ENCODE results near the gene INMT. TPM values are rescaled to one million over a fixed set of nuclear protein-coding genes. Genes with fewer than 3 reads are reported as not detected.

The INMT gene
- polyA plus RNA-seq, 2 of the 4 experiments (the other 2 are of a cell fraction) = not detected

DNA sequence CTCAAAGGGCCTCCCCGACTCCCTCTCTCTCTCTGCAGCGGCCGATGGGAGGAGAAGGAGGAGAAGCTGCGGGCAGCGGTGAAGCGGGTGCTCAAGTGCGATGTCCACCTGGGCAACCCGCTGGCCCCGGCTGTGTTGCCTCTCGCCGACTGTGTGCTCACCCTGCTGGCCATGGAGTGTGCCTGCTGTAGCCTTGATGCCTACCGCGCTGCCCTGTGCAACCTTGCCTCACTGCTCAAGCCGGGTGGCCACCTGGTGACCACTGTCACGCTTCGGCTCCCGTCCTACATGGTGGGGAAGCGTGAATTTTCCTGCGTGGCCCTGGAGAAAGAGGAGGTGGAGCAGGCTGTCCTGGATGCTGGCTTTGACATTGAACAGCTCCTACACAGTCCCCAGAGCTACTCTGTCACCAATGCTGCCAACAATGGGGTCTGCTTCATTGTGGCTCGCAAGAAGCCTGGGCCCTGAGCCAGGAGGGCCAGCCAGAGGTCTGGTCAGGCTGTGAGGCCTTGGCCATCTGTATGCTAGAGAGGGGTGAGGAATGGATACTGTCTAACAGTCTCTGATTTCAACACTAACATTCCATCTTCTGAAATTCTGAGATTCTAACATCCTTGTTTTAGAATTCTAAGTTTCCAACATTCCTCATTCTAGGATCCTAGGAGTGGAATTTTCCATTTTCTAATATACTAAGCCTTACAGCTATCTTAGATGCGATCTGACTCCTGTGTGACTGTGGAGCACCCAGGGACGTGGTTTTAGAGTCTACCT, 3.6 kb downstream of the INMT start:
- H3K4me3 ChIP-seq = no peak overlapping the region
- FAIRE-seq (no peak), DNase-seq (ENCODE audit: low read depth in 1 of 2, low spot score in 1 of 2) (no peak), ATAC-seq (peak in 1 of 2 experiments; percentile 61; a peak in 3 of 6 replicates)
- no peak overlapping the region for H3K27ac ChIP-seq
- TF ChIP-seq, protein P1, sequence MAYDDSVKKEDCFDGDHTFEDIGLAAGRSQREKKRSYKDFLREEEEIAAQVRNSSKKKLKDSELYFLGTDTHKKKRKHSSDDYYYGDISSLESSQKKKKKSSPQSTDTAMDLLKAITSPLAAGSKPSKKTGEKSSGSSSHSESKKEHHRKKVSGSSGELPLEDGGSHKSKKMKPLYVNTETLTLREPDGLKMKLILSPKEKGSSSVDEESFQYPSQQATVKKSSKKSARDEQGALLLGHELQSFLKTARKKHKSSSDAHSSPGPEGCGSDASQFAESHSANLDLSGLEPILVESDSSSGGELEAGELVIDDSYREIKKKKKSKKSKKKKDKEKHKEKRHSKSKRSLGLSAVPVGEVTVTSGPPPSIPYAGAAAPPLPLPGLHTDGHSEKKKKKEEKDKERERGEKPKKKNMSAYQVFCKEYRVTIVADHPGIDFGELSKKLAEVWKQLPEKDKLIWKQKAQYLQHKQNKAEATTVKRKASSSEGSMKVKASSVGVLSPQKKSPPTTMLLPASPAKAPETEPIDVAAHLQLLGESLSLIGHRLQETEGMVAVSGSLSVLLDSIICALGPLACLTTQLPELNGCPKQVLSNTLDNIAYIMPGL (CRISPR knock-in tag; IDR thresholded peaks at IDR 0.05; ENCODE audit: borderline replicate concordance) = no peak
- TF ChIP-seq MAZ (IDR thresholded peaks at IDR 0.05; ENCODE audit: borderline replicate concordance, low read depth, low read length) = no peak
- TF ChIP-seq, protein P2, sequence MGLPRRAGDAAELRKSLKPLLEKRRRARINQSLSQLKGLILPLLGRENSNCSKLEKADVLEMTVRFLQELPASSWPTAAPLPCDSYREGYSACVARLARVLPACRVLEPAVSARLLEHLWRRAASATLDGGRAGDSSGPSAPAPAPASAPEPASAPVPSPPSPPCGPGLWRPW (IDR thresholded peaks at IDR 0.05) = no peak
- no peak for TF ChIP-seq FOSB (CRISPR knock-in tag; IDR thresholded peaks at IDR 0.05)
- no peak for TF ChIP-seq EHF (CRISPR knock-in tag; IDR thresholded peaks at IDR 0.05)
- TF ChIP-seq JUNB (IDR thresholded peaks at IDR 0.05) = no peak
- TF ChIP-seq RCOR1 (IDR thresholded peaks at IDR 0.05; ENCODE audit: low read depth, low read length) = no peak
- TF ChIP-seq NPAS2 (CRISPR knock-in tag; IDR thresholded peaks at IDR 0.05; ENCODE audit: borderline replicate concordance) = no peak
- TF ChIP-seq, protein P3, sequence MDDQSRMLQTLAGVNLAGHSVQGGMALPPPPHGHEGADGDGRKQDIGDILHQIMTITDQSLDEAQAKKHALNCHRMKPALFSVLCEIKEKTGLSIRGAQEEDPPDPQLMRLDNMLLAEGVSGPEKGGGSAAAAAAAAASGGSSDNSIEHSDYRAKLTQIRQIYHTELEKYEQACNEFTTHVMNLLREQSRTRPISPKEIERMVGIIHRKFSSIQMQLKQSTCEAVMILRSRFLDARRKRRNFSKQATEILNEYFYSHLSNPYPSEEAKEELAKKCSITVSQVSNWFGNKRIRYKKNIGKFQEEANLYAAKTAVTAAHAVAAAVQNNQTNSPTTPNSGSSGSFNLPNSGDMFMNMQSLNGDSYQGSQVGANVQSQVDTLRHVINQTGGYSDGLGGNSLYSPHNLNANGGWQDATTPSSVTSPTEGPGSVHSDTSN (IDR thresholded peaks at IDR 0.05) = no peak
- TF ChIP-seq CHD2 (IDR thresholded peaks at IDR 0.05; ENCODE audit: low read length, partially characterized antibody) = no peak
- no peak for TF ChIP-seq CBX8 (IDR thresholded peaks at IDR 0.05)
- TF ChIP-seq, protein P4, sequence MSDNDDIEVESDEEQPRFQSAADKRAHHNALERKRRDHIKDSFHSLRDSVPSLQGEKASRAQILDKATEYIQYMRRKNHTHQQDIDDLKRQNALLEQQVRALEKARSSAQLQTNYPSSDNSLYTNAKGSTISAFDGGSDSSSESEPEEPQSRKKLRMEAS (IDR thresholded peaks at IDR 0.05) = no peak
- TF ChIP-seq KDM5A (IDR thresholded peaks at IDR 0.05) = no peak
- TF ChIP-seq HOXB13 (CRISPR knock-in tag; IDR thresholded peaks at IDR 0.05; ENCODE audit: low read depth) = no peak
- no peak for TF ChIP-seq NFE2L2 (conservative IDR thresholded peaks at IDR 0.05; ENCODE audit: low read length)
- no peak for TF ChIP-seq CEBPB (IDR thresholded peaks at IDR 0.05)
- no peak for TF ChIP-seq TP53 (CRISPR knock-in tag; IDR thresholded peaks at IDR 0.05)
- no peak for TF ChIP-seq ZNF302 (CRISPR knock-in tag; IDR thresholded peaks at IDR 0.05)
- TF ChIP-seq, protein P5, sequence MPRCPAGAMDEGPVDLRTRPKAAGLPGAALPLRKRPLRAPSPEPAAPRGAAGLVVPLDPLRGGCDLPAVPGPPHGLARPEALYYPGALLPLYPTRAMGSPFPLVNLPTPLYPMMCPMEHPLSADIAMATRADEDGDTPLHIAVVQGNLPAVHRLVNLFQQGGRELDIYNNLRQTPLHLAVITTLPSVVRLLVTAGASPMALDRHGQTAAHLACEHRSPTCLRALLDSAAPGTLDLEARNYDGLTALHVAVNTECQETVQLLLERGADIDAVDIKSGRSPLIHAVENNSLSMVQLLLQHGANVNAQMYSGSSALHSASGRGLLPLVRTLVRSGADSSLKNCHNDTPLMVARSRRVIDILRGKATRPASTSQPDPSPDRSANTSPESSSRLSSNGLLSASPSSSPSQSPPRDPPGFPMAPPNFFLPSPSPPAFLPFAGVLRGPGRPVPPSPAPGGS (IDR thresholded peaks at IDR 0.05) = no peak
- TF ChIP-seq, protein P6, sequence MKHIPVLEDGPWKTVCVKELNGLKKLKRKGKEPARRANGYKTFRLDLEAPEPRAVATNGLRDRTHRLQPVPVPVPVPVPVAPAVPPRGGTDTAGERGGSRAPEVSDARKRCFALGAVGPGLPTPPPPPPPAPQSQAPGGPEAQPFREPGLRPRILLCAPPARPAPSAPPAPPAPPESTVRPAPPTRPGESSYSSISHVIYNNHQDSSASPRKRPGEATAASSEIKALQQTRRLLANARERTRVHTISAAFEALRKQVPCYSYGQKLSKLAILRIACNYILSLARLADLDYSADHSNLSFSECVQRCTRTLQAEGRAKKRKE (CRISPR knock-in tag; IDR thresholded peaks at IDR 0.05; ENCODE audit: low read depth) = no peak
- no peaks in the 10 kb centered on the region for H3K9me3 ChIP-seq
- ChIA-PET CTCF (interaction anchor here (0.6 to 2.9 kb wide), 4 partner anchors 8 to 158 kb away, joined by 3 to 12 read pairs (median 3); no protein-coding TSS in a partner anchor), POLR2A (no interaction called here)
- no peak overlapping the region for H3K4me2 ChIP-seq
- 68% methylated on average over 22 of the region's 22 CpGs for WGBS (ENCODE audit: missing lambda C conversion rate)
- no peaks in the 10 kb centered on the region for H3K4me1 ChIP-seq

DNA sequence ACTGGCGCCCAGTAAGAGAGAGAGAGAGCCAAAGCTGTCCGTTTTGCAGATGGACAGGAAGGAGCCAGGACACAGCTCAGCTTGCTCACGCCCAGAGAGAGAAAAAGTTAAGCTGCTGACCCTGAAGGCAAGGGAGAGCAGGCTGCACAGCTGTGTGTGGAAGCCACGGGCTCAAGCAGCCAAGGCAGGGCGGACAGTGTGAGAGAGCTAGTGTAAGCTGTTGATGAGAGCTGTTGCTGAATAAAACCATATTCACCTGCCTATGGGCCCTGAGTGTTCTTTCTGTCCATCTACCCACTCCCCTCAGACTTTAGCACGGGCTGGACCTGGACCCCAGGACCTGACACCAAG, 5.4 kb downstream of the INMT start:
- no peak overlapping the region for H3K27ac ChIP-seq
- no peaks in the 10 kb centered on the region for H3K9me3 ChIP-seq
- no peak overlapping the region for H3K4me3 ChIP-seq
- FAIRE-seq (no peak), ATAC-seq (no peak), DNase-seq (ENCODE audit: low read depth in 1 of 2, low spot score in 1 of 2) (no peak)
- ChIA-PET POLR2A (no interaction called here), CTCF (interaction anchor here (1.1 to 2.9 kb wide), 2 partner anchors 11 to 16 kb away, joined by 4 to 12 read pairs; no protein-coding TSS in a partner anchor)
- no peak overlapping the region for H3K4me2 ChIP-seq
- 33% methylated on average over 6 of the region's 6 CpGs for WGBS (ENCODE audit: missing lambda C conversion rate)
- no peaks in the 10 kb centered on the region for H3K4me1 ChIP-seq
- TF ChIP-seq BHLHE40 (IDR thresholded peaks at IDR 0.05; ENCODE audit: low read depth, low read length) = no peak
- TF ChIP-seq NR3C1 (IDR thresholded peaks at IDR 0.05) = no peak
- no peak for TF ChIP-seq JUN (IDR thresholded peaks at IDR 0.05)
- TF ChIP-seq, protein P2 (IDR thresholded peaks at IDR 0.05) = no peak
- TF ChIP-seq CHD2 (IDR thresholded peaks at IDR 0.05; ENCODE audit: low read length, partially characterized antibody) = no peak
- no peak for TF ChIP-seq MYC (IDR thresholded peaks at IDR 0.05; ENCODE audit: borderline replicate concordance, low read length)
- no peak for TF ChIP-seq NFE2L2 (conservative IDR thresholded peaks at IDR 0.05; ENCODE audit: low read length)
- no peak for TF ChIP-seq RAD21 (conservative IDR thresholded peaks at IDR 0.05 in 1 of 2, IDR thresholded peaks at IDR 0.05 in 1 of 2)
- TF ChIP-seq NPAS2 (CRISPR knock-in tag; IDR thresholded peaks at IDR 0.05; ENCODE audit: borderline replicate concordance) = no peak
- no peak for TF ChIP-seq FOXS1 (CRISPR knock-in tag; IDR thresholded peaks at IDR 0.05)
- no peak for TF ChIP-seq KDM5A (IDR thresholded peaks at IDR 0.05)
- no peak for TF ChIP-seq RCOR1 (IDR thresholded peaks at IDR 0.05; ENCODE audit: low read depth, low read length)
- TF ChIP-seq EP300 (IDR thresholded peaks at IDR 0.05) = no peak
- TF ChIP-seq POLR2AphosphoS2 (conservative IDR thresholded peaks at IDR 0.05; ENCODE audit: low read length) = no peak
- TF ChIP-seq, protein P7, sequence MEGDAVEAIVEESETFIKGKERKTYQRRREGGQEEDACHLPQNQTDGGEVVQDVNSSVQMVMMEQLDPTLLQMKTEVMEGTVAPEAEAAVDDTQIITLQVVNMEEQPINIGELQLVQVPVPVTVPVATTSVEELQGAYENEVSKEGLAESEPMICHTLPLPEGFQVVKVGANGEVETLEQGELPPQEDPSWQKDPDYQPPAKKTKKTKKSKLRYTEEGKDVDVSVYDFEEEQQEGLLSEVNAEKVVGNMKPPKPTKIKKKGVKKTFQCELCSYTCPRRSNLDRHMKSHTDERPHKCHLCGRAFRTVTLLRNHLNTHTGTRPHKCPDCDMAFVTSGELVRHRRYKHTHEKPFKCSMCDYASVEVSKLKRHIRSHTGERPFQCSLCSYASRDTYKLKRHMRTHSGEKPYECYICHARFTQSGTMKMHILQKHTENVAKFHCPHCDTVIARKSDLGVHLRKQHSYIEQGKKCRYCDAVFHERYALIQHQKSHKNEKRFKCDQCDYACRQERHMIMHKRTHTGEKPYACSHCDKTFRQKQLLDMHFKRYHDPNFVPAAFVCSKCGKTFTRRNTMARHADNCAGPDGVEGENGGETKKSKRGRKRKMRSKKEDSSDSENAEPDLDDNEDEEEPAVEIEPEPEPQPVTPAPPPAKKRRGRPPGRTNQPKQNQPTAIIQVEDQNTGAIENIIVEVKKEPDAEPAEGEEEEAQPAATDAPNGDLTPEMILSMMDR (IDR thresholded peaks at IDR 0.05) = no peak
- no peak for TF ChIP-seq SREBF2 (IDR thresholded peaks at IDR 0.05)
